Measurements from ENCODE around the gene PKLR. TPM values are rescaled to one million over a fixed set of nuclear protein-coding genes. Genes with fewer than 3 reads are reported as not detected.

The PKLR gene
- total and polyA plus RNA-seq, 2 of the 8 experiments (the other 6 are each of a cell fraction or from before 2014, with no cell fraction given): 2.3 to 7.5 TPM

DNA sequence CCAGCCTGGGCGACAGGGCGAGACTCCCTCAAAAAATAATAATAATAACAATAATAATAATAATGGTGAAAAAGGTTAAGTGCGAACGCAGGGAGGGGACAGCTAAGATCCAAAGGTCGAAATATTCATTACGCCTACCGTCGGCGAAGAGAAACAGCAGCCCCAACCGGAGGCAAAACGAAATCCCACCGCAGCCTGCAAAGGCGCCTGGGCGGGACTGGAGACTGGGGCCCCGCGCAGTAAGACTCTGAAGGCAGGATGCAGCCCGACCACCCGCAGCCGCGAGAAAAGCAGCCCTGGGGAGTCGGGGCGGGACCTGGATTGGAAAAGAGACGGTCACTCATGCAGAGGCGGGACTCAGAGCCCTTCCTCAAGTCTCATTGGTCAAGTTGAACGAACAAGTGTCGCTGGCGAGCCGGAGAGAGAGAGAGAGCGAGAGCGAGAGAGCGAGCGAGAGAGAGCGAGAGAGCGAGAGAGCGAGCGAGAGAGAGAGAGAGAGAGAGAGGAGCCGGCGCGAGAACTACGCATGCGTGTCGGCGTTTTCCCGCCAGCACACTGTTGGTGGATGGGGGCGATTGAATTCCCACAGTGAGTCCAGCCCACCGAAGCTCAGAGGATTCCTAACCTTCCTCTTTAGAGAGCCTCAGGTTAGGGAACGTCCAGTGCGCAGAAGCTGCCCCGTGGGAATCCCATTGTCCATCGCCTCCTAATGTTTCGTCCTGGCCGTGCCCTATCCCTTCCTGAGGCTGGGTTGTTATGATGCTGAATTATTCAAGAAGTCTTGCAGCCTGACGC, 56.7 kb downstream of the PKLR start (continued):
- TF ChIP-seq SAP30 (IDR thresholded peaks at IDR 0.05; ENCODE audit: insufficient read depth, insufficient replicate concordance, low read length): no peak
- no peak for TF ChIP-seq CEBPB (IDR thresholded peaks at IDR 0.05; ENCODE audit: low read depth, low read length)
- TF ChIP-seq, protein P1, sequence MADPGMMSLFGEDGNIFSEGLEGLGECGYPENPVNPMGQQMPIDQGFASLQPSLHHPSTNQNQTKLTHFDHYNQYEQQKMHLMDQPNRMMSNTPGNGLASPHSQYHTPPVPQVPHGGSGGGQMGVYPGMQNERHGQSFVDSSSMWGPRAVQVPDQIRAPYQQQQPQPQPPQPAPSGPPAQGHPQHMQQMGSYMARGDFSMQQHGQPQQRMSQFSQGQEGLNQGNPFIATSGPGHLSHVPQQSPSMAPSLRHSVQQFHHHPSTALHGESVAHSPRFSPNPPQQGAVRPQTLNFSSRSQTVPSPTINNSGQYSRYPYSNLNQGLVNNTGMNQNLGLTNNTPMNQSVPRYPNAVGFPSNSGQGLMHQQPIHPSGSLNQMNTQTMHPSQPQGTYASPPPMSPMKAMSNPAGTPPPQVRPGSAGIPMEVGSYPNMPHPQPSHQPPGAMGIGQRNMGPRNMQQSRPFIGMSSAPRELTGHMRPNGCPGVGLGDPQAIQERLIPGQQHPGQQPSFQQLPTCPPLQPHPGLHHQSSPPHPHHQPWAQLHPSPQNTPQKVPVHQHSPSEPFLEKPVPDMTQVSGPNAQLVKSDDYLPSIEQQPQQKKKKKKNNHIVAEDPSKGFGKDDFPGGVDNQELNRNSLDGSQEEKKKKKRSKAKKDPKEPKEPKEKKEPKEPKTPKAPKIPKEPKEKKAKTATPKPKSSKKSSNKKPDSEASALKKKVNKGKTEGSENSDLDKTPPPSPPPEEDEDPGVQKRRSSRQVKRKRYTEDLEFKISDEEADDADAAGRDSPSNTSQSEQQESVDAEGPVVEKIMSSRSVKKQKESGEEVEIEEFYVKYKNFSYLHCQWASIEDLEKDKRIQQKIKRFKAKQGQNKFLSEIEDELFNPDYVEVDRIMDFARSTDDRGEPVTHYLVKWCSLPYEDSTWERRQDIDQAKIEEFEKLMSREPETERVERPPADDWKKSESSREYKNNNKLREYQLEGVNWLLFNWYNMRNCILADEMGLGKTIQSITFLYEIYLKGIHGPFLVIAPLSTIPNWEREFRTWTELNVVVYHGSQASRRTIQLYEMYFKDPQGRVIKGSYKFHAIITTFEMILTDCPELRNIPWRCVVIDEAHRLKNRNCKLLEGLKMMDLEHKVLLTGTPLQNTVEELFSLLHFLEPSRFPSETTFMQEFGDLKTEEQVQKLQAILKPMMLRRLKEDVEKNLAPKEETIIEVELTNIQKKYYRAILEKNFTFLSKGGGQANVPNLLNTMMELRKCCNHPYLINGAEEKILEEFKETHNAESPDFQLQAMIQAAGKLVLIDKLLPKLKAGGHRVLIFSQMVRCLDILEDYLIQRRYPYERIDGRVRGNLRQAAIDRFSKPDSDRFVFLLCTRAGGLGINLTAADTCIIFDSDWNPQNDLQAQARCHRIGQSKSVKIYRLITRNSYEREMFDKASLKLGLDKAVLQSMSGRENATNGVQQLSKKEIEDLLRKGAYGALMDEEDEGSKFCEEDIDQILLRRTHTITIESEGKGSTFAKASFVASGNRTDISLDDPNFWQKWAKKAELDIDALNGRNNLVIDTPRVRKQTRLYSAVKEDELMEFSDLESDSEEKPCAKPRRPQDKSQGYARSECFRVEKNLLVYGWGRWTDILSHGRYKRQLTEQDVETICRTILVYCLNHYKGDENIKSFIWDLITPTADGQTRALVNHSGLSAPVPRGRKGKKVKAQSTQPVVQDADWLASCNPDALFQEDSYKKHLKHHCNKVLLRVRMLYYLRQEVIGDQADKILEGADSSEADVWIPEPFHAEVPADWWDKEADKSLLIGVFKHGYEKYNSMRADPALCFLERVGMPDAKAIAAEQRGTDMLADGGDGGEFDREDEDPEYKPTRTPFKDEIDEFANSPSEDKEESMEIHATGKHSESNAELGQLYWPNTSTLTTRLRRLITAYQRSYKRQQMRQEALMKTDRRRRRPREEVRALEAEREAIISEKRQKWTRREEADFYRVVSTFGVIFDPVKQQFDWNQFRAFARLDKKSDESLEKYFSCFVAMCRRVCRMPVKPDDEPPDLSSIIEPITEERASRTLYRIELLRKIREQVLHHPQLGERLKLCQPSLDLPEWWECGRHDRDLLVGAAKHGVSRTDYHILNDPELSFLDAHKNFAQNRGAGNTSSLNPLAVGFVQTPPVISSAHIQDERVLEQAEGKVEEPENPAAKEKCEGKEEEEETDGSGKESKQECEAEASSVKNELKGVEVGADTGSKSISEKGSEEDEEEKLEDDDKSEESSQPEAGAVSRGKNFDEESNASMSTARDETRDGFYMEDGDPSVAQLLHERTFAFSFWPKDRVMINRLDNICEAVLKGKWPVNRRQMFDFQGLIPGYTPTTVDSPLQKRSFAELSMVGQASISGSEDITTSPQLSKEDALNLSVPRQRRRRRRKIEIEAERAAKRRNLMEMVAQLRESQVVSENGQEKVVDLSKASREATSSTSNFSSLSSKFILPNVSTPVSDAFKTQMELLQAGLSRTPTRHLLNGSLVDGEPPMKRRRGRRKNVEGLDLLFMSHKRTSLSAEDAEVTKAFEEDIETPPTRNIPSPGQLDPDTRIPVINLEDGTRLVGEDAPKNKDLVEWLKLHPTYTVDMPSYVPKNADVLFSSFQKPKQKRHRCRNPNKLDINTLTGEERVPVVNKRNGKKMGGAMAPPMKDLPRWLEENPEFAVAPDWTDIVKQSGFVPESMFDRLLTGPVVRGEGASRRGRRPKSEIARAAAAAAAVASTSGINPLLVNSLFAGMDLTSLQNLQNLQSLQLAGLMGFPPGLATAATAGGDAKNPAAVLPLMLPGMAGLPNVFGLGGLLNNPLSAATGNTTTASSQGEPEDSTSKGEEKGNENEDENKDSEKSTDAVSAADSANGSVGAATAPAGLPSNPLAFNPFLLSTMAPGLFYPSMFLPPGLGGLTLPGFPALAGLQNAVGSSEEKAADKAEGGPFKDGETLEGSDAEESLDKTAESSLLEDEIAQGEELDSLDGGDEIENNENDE (IDR thresholded peaks at IDR 0.05; ENCODE audit: insufficient replicate concordance, low read length): no peak
- no peak for TF ChIP-seq CBX8 (IDR thresholded peaks at IDR 0.05; ENCODE audit: borderline replicate concordance, low read depth, low read length)
- no peak; the same call in 1 of the 2 replicates for TF ChIP-seq GTF2F1 (IDR thresholded peaks at IDR 0.05; ENCODE audit: borderline replicate concordance, low read depth, low read length)
- TF ChIP-seq BACH1 (IDR thresholded peaks at IDR 0.05; ENCODE audit: low read length): peak; percentile 60
- TF ChIP-seq NANOG (IDR thresholded peaks at IDR 0.05; ENCODE audit: insufficient read depth, low read depth, low read length, poor library complexity, severe bottlenecking): no peak
- 0 out of 2 replicates have a peak, but pooled peaks have one; percentile 12 for TF ChIP-seq SP2 (IDR thresholded peaks at IDR 0.05; ENCODE audit: low read length)
- TF ChIP-seq JUND (IDR thresholded peaks at IDR 0.05; ENCODE audit: low read length): peak; percentile 100

Measured in H1 (cell line).